Thoracic aorta (tissue), 2 donors: ENCODE results near the gene DYDC1. TPM values are rescaled to one million over a fixed set of nuclear protein-coding genes. Genes with fewer than 3 reads are reported as not detected.

Experiments used
- ATAC-seq: fragments of 150-250 bp; one replicate; pipeline ENCODE4 v1.8.0; 2017; ENCODE audit warnings: low read depth; ENCODE audit not compliant: insufficient number of reproducible peaks, low FRiP score
- DNase-seq: peaks from one replicate; pipeline ENCODE4 v3.0.0-alpha.2; 2020; ENCODE audit warnings: low spot score
- H3K27ac ChIP-seq, 2 donors: fragments of 200-600 bp; sonication (generic); 1 replicate in 1 of 2; 2 replicates in 1 of 2; pipeline ENCODE4 v1.5.1; 2016; ENCODE audit warnings: mild to moderate bottlenecking in 2 of 2, moderate library complexity in 2 of 2
- H3K27me3 ChIP-seq: fragments of 200-600 bp; sonication (generic); replicated peaks from 2 replicates; pipeline ENCODE4 v1.6.0; 2016; ENCODE audit warnings: mild to moderate bottlenecking; ENCODE audit not compliant: insufficient read depth
- H3K36me3 ChIP-seq: fragments of 200-600 bp; sonication (generic); one replicate; pipeline ENCODE4 v1.5.1; 2016
- H3K4me1 ChIP-seq, 2 donors: fragments of 200-600 bp; sonication (generic); 1 replicate in 1 of 2; 2 replicates in 1 of 2; pipeline versions ENCODE4 v1.5.1 to v1.6.0; 2016; ENCODE audit warnings: low read depth in 2 of 2, mild to moderate bottlenecking in 1 of 2; ENCODE audit not compliant: control insufficient read depth in 1 of 2
- H3K4me3 ChIP-seq: fragments of 200-600 bp; sonication (generic); 2 replicates; pipeline ENCODE4 v1.5.1; 2016; ENCODE audit warnings: mild to moderate bottlenecking
- H3K9me3 ChIP-seq: fragments of 200-600 bp; sonication (generic); 2 replicates; pipeline ENCODE4 v1.5.1; 2016
- total RNA-seq, 2 donors: library from RNA; depleted of rRNA; stranded (reverse); fragments of >200 nt; gene quantifications; one replicate each; pipeline versions ENCODE4 v1.1.0 to v1.2.3, GENCODE V29; 2016
- TF ChIP-seq, protein P1 (sequence below): fragments of 200-600 bp; sonication (generic); IDR thresholded peaks from one replicate; pipeline ENCODE4 v1.5.1; 2019; ENCODE audit warnings: antibody characterized with exemption

DYDC1 gene
- total RNA-seq, 2 donors from 2014 or later: not detected

DNA sequence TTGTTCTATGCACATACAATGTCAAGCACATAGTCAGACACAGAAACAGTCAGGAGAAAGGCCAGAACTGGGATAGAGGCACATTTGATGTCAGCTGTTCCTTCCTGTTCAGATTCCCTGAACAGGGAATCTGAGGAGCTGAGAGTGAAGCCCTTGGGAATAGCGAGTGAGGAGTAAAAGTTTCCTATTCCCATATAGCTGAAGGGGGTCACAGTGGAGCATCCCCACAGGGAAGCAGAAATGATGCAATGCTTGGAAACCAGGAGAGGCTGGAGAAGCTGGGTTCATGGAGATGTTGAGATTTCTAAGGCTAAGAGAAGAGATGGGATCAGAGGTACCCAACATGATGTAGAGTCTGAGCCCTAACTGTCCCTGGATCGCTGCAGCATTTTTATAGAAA is 40.5 kb upstream of the DYDC1 start:
- H3K9me3 ChIP-seq: no peaks in the 10 kb centered on the region
- H3K27ac ChIP-seq: no peak overlapping the region
- H3K4me1 ChIP-seq: no peaks in the 10 kb centered on the region
- no peaks in the 10 kb centered on the region for H3K27me3 ChIP-seq
- DNase-seq (no peak), ATAC-seq (no peak)
- H3K36me3 ChIP-seq: no peaks in the 10 kb centered on the region
- H3K4me3 ChIP-seq: no peak overlapping the region
- TF ChIP-seq, protein P1, sequence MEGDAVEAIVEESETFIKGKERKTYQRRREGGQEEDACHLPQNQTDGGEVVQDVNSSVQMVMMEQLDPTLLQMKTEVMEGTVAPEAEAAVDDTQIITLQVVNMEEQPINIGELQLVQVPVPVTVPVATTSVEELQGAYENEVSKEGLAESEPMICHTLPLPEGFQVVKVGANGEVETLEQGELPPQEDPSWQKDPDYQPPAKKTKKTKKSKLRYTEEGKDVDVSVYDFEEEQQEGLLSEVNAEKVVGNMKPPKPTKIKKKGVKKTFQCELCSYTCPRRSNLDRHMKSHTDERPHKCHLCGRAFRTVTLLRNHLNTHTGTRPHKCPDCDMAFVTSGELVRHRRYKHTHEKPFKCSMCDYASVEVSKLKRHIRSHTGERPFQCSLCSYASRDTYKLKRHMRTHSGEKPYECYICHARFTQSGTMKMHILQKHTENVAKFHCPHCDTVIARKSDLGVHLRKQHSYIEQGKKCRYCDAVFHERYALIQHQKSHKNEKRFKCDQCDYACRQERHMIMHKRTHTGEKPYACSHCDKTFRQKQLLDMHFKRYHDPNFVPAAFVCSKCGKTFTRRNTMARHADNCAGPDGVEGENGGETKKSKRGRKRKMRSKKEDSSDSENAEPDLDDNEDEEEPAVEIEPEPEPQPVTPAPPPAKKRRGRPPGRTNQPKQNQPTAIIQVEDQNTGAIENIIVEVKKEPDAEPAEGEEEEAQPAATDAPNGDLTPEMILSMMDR: no peak

GRCh38 chr10:80394358-80394916 is 37.9 kb upstream of the DYDC1 start:
- DNase-seq (no peak), ATAC-seq (no peak)
- H3K4me3 ChIP-seq: no peak overlapping the region
- no peak overlapping the region for H3K27ac ChIP-seq
- no peaks in the 10 kb centered on the region for H3K9me3 ChIP-seq
- H3K36me3 ChIP-seq: no peaks in the 10 kb centered on the region
- no peaks in the 10 kb centered on the region for H3K27me3 ChIP-seq
- TF ChIP-seq, protein P1: no peak
- no peaks in the 10 kb centered on the region for H3K4me1 ChIP-seq

GRCh38 chr10:80392250-80392649 is 35.7 kb upstream of the DYDC1 start:
- H3K4me3 ChIP-seq: no peak overlapping the region
- no peaks in the 10 kb centered on the region for H3K27me3 ChIP-seq
- ATAC-seq (no peak), DNase-seq (no peak)
- H3K36me3 ChIP-seq: no peaks in the 10 kb centered on the region
- TF ChIP-seq, protein P1: no peak
- H3K4me1 ChIP-seq: peaks cover 14 to 15% of the 10 kb centered on the region in 2 donors
- H3K27ac ChIP-seq: no peak overlapping the region
- no peaks in the 10 kb centered on the region for H3K9me3 ChIP-seq

DNA sequence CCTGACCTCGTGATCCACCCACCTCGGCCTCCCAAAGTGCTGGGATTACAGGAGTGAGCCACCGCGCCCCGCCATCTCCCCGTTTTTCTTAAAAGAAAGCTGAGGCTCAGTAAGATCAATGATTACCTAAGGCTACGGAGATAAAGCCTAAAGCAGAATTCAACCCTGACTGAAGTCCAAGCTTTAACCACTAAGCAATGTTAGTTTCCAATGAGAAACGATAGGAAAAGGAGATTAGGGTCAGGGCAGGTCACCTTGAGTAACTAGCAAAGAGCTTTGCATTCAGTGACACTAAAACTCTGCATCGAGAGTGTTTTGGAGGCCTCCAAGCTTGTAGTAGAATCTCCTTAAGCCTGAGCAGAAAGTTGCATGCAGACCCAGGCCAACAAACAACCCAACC is 34.2 kb upstream of the DYDC1 start:
- no peaks in the 10 kb centered on the region for H3K36me3 ChIP-seq
- TF ChIP-seq, protein P1: no peak
- no peak for DNase-seq

GRCh38 chr10:80382989-80383388 is 26.4 kb upstream of the DYDC1 start:
- Histone ChIP-seq H3K27me3 (no peaks in the 10 kb centered on the region), H3K27ac (no peak overlapping the region), H3K36me3 (no peaks in the 10 kb centered on the region), H3K4me1 (peaks cover 21 to 27% of the 10 kb centered on the region in 2 donors), H3K9me3 (no peaks in the 10 kb centered on the region), H3K4me3 (no peak overlapping the region)
- DNase-seq: no peak
- TF ChIP-seq, protein P1: peak; percentile 53
- no peak for ATAC-seq

More for the DNA sequence above, 34.2 kb upstream of the DYDC1 start:
- Histone ChIP-seq H3K27me3 (no peaks in the 10 kb centered on the region), H3K4me1 (peaks cover 27 to 30% of the 10 kb centered on the region in 2 donors), H3K27ac (no peak overlapping the region), H3K4me3 (no peak overlapping the region), H3K9me3 (no peaks in the 10 kb centered on the region)
- no peak for ATAC-seq
